GM18909 (cell line): Measurements from ENCODE around the gene TWIST1.

Source experiments
- ATAC-seq: cut with Tn5 transposase; IDR thresholded peaks from one replicate; pipeline ENCODE4 v1.9.1; 2021; ENCODE audit warnings: mild to moderate bottlenecking; ENCODE audit not compliant: unreplicated experiment, poor library complexity

Gene TWIST1

GRCh38 chr7:19113855-19114550, 3.4 kb downstream of the TWIST1 start:
- no peak for ATAC-seq

- no peak for ATAC-seq
Measured at GRCh38 chr7:19113002-19113350, 4.5 kb downstream of the TWIST1 start.

- ATAC-seq = no peak
Measured at GRCh38 chr7:19112274-19113001, 5.0 kb downstream of the TWIST1 start.

- ATAC-seq = no peak
Measured at GRCh38 chr7:19111474-19112273, 5.8 kb downstream of the TWIST1 start.

GRCh38 chr7:19110776-19111175, 6.7 kb downstream of the TWIST1 start:
- ATAC-seq = no peak

- ATAC-seq = no peak
Measured at GRCh38 chr7:19110026-19110730, 7.3 kb downstream of the TWIST1 start.

- no peak for ATAC-seq
Measured at GRCh38 chr7:19109000-19109946, 8.2 kb downstream of the TWIST1 start.

- no peak for ATAC-seq
Measured at GRCh38 chr7:19107356-19108146, 9.9 kb downstream of the TWIST1 start.

GRCh38 chr7:19107081-19107355, 10.4 kb downstream of the TWIST1 start:
- ATAC-seq = no peak

GRCh38 chr7:19106241-19107080, 11.0 kb downstream of the TWIST1 start:
- no peak for ATAC-seq

GRCh38 chr7:19105546-19105945, 11.9 kb downstream of the TWIST1 start:
- ATAC-seq = no peak

GRCh38 chr7:19104811-19105210, 12.6 kb downstream of the TWIST1 start:
- no peak for ATAC-seq

GRCh38 chr7:19102884-19103283, 14.6 kb downstream of the TWIST1 start:
- no peak for ATAC-seq

GRCh38 chr7:19101909-19102308, 15.5 kb downstream of the TWIST1 start:
- ATAC-seq = no peak

GRCh38 chr7:19101472-19101871, 16.0 kb downstream of the TWIST1 start:
- ATAC-seq = no peak

GRCh38 chr7:19099924-19100323, 17.5 kb downstream of the TWIST1 start:
- no peak for ATAC-seq

- ATAC-seq = no peak
Measured at GRCh38 chr7:19099194-19099593, 18.2 kb downstream of the TWIST1 start.

- no peak for ATAC-seq
Measured at GRCh38 chr7:19098510-19098909, 18.9 kb downstream of the TWIST1 start.
